Panc1 (cell line): ENCODE results near the gene NACAD.

Experiments
- CTCF ChIP-seq: fragments of 450-650 bp; IDR thresholded peaks from 2 replicates; pipeline ENCODE4 v1.5.1; 2017; ENCODE audit warnings: mild to moderate bottlenecking
- POLR2AphosphoS5 ChIP-seq: IDR thresholded peaks from 2 replicates; pipeline ENCODE4 v1.6.1; 2012; ENCODE audit warnings: mild to moderate bottlenecking, low read depth, low read length, moderate library complexity
- SIN3A ChIP-seq: IDR thresholded peaks from 2 replicates; pipeline ENCODE4 v1.6.1; 2012; ENCODE audit warnings: low read depth, mild to moderate bottlenecking, low read length, moderate library complexity, borderline replicate concordance; ENCODE audit not compliant: insufficient read depth

- no peak for TF ChIP-seq CTCF
- no peak for TF ChIP-seq POLR2AphosphoS5
- TF ChIP-seq SIN3A, result no peak
These were observed 28.8 kb upstream of the NACAD start for GRCh38 chr7:45117582-45117981.
